HG03039 (cell line): Measurements from ENCODE around the gene GOLIM4.
"Not testable (repeated sequence)": the region's sequence is repeated elsewhere in the genome, so short reads cannot be mapped to it uniquely, and the experiment has no call there.

Source experiments
- ATAC-seq: cut with Tn5 transposase; IDR thresholded peaks from one replicate; pipeline ENCODE4 v1.9.1; 2021; ENCODE audit warnings: mild to moderate bottlenecking, moderate library complexity; ENCODE audit not compliant: unreplicated experiment

Gene GOLIM4

DNA sequence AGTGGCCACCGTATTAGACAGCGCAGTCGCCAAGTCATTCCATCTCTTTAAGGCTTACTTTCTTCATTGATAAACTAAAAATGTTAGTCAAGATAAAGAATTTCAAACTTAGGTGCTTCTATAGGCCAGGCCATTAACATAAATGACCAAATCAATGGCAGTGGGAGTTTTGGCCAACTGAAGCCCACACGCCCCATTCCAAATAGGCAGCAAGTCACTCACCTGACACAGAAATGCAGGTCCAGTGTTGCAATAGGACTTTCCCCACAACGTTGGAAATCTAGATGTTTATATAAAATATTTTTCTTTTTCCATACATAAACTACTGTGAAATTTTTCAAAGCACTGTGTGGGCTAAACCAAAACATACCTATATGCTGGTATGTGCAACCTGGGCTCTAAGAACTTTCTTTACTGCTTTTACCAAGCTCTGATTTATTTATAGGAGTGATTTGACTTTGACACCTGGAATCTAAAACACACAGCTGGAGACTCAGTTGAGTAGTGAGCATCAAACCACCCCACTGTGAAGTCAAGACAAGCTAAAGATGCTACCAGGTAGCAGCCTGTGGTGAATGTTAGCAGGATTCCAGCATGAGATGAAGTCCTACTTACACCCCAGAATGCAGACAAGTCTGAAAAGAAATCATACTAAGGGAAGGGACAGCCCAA lies 15.1 kb downstream of the GOLIM4 start:
- no peak for ATAC-seq

DNA sequence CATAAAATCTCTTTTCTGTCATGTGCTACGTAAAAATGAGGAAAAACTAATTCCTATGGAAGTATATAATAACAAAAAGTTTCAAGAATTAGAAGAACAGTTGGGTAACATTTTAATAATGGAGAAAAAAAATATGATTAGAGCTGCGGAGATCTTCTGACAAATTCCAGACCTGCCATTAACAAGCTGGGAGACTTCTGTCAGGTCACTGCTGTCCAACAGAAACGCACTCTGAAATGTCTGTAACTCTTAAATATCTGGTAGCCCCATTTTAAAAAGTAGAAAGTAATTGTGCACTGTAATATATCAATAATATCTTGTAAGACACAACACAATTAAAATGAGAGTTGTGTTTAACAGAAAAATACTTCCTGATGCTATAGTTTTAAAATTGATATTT lies 15.7 kb downstream of the GOLIM4 start:
- no peak for ATAC-seq

DNA sequence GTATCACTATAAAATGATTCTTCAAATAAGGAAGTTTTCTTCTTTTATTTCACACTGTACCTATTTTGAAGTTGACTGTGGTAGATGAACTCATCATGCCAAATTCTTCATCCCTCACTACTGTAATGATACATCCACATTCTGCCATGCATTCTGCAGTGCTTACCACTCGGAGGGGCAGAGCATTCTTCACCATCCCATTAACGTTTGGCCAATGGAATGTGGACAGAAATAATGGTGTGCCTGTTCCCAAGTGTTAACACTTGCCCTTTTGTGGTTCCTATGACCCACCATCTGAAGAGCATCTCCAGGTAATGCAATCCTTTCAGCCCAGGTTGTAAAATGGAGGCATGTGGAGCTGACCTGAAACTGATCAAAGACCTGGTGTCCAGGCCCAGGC lies 18.6 kb downstream of the GOLIM4 start:
- ATAC-seq: no peak

DNA sequence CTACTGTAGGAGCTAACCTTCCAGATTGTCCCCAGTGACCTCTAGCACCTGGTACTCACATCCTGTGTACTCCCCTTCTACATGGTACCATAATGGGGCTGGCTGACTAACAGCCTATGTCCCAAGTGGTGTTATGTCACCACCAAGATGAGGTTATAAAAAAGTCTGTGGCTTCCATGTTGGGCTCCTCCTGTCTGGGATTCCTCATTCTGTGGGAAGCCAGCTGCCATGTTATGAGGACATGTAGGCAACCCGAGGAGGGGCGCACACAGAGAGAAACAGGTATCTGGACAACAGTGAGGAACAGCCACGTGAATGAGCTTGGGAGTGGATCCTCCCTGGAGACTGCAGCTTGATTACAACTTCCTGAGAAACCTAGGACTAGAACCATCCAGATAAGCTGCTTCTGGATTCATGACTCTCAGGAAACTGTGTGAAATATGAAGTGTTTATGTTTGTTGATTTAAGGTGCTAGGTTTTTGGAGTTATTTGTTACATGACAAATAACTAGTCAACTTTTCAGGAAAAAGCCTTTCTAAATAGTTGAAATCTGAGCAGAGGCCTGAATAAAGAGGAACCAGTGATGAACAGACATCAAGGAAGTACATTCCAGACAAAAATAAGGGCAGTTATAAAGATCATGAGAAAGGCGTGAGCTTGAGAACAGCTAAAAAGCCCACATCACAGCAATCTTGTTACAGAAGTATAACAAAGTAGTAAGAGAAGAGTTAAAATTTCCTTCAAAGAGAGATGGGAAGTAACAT lies 21.7 kb downstream of the GOLIM4 start:
- ATAC-seq: no peak

DNA sequence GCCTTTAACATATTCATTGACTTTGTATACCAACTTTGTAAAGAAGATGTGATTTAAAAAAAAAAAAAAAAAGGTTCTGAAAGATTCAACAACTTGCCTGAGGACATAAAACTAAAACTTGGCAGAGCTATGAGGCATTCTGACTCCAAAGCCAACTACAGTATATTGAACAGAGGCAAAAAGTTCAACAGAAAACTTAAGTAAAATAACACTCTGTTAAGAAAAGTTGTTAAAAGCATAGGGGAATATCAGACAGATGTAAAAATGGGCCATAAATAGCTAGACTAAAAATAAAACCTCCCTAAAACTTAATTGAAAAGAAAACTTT lies 23.4 kb downstream of the GOLIM4 start:
- ATAC-seq: no peak

DNA sequence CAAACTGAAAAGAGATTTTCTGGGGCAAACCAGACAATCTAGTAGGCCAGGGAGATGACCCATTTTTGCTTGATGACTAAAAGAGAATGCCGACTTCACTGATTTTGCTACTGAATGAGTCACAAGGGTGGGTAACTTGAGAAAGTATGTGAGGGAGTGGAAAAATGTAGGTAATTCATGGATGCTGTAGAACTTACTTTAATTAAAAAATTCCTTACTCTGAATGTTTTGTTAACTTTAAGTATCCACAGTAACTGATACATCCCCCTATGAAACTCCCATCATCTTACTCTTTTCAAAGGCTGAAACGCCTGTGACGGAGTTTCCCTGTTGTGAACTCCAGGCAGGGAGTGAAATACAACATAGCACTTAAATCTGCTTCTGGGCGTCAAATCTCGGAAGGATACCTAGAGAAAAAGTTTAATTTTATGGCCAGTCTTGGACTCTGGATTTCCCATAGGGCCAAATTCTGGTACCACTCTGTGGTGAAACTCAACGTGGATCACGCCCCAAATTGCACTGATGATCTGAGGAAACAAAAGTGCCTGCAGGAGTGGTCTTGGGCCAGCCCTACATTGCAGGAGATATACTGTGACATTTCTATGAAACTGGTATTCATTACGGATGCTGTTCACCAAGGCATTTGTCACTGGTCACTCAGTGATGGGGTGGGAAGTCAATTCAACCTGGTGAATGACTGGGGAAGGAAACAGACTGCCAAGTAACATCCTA lies 24.0 kb downstream of the GOLIM4 start:
- ATAC-seq: no peak

DNA sequence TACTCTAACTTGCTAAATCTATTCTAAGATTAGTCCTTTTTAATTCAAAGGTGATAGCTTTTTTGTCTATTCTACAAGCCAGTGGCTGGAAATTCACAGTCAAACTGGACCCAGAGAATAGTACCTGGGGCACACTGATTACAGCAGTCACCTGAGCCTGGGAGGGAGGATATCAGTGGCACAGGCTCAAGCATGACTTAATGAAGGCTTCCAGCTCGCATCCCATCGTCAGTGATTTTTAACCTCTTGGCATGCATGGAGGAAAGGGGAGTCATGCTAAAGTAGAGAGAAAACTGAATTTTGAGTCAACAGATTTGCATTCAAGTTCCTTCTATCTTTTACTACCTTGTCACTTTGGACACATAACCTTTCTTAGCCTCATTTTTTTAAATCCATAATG lies 24.8 kb downstream of the GOLIM4 start:
- ATAC-seq: no peak

DNA sequence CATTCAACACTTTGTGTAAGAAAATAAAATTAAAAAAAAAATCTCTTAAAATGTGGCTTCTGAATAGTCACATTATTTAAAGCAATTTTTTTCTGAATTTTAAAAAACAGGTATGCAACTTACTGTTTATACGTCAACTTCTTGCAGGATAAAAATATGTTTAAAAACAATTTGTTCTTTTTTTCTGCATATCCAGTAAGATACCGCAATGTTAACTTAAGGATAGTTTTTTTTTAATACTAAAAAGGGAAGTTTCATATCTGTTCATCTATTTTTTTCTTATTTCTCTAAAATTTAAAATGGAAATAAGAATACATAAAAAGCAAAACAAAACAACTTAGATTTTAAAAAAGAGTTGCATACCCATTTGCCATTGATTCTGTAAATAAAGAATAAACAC lies 27.4 kb downstream of the GOLIM4 start:
- ATAC-seq: no peak

DNA sequence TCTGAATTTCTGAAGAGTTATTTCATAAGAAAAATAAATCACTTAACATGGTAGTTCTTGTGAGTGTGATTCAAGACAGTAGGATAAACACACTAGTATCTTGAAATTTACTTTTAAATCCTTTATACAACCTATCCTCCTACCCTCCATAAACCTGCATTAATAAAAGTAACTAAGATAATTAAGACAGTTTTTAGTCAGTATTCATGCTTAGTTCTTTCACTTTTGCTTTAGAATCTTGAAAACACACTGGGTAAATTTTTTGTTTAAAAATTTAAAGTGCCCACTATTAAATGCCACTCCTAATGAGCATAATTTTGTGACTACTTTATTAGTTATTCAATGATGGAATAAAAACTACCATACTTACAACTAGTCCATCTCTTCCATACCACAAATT lies 28.8 kb downstream of the GOLIM4 start:
- no peak for ATAC-seq

DNA sequence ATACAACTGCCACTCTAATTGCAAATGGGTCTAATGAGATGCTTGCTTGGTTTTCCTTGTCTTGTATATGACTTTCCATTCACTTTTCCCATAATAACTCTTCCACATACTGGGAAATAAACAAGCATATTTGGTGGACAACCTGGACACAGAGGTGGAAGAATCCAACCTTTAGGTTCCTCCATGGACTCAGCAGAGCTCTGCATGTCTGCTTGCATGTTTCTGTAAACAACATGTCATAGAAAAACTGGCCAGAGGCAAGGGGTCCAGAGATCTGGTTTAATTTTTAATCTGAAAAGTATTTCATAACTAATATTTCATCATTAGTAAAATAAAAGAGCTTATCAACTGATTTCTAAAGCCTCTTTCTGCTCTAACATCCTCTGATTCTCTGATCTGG lies 30.2 kb downstream of the GOLIM4 start:
- ATAC-seq: no peak

DNA sequence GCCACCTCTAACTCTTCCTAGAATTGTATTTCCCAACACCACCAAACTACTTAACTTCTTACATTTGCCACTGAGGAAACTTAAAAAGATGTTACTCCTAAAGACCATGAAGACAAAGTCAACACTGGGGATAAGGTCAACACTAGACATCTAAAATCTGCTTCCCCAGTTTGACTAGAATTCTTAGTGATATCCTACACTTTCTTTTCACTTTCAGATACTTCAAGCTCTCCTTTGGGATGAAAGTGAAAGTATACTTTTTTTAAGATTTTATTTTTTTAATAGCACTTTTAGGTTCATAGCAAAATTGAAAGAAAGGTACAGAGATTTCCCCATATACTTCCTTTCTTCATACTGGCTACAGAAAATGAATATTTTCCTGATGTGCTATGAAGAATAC lies 32.6 kb downstream of the GOLIM4 start:
- no peak for ATAC-seq

DNA sequence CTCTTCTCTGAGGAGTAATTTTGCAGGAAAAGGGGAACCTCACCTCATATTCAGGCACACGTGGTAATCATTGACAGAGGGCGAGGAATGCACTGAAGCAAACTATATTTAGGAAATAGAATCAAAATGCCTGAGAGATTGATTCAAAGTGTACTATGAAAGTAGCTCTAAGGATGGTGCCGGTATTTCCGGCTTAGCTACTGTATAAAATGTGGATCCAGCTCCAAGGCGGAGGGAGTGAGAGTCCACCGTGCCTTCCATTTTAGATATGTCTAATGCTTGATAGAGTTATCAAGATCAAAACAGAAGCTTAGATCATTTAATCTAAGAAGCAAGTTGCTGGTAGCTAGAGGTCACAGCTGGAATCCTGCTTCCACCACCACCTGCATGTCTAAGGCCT lies 33.0 kb downstream of the GOLIM4 start:
- no peak for ATAC-seq

DNA sequence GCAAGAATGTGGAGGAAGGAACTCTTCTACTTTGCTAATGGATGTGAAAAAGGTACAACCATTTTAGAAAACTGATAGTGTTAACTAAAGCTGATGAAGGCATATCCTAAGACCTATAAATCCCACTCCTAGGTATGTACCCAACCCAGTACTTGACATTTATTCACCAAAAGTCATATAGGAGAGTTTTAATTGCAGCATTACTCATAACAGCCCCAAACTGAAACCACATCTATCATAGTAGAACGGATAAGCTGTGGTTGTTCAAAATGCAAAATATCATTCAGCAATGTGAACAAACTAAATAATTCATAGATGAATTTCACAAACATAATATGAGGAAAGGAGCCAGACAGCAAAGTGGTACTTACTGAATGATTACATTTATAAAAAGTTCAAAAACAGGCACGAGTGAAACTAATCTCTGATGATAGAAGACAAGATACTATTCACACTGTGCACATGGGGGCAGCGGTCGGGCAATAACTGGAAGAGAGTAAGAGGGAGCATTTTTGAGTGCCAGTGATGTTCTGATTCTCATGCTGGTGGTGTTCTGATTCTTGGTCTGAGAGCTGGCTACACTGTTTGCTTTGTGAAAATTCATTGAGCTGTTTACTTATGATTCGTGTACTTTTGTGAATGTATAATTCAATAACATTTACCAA lies 34.3 kb downstream of the GOLIM4 start:
- ATAC-seq: peak; percentile 93

DNA sequence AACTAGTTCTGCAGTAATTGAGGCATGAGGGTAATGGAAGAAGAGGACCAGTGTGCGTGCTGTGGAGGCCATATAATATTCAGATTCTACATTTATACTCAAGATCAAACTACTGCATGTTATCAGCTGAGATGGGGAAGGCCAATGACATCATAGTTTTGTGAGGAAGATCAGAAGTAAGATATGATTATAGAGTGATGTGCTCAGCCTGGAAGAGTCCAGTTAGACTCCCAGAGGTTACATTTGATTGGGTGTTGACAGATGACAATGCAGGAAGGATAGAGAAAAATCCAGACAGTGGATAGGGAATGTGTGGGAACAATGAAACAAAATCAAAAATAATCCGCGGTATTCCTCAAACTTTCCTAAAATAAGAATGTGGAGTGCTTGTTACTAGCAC lies 35.4 kb downstream of the GOLIM4 start:
- ATAC-seq: no peak

DNA sequence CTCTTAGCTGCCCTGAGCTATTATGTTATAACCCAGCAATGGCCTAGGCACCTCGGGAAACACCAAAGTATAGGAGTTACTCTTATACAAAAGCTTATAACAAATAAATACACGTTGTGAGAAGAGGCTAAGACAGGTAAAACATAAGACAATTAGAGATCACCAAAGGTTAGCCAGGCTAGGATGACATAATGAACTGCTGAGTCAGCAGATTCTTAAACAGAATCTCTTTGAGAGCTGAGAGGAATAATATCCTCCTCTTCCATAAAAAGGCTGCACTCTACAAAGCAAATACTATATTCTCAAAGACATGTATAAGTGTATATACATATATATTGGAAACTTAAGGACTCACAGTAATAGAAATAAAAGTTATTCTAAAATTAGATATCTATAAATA lies 37.2 kb downstream of the GOLIM4 start:
- no peak for ATAC-seq

DNA sequence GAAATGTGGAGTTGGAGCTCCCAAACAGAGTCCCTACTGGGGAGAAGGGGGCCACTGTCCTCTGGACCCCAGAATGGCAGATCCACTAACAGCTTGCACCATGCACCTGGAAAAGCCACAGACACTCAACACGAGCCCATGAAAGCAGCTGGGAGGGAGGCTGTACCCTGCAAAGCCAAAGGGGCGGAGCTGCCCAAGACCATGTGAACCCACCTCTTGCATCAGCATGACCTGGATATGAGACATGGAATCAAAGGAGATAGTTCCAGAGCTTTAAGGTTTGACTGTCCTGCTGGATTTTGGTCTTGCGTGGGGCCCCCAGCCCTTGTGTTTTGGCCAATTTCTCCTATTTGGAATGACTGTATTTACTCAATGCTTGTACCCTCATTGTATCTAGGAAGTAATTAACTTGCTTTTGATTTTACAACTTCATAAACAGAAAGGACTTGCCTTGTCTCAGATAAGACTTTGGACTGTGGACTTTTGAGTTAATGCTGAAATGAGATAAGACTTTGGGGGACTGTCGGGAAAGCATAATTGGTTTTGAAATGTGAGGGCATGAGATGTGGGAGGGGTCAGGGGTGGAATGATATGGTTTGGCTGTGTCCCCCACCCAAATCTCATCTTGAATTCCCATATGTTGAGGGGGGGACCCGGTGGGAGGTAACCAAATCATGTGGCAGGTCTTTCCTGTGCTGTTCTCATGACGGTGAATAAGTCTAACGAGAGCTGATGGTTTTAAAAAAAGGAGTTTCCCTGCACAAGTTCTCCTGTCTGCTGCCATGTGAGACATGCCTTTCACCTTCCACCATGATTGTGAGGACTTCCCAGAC lies 39.1 kb downstream of the GOLIM4 start:
- not testable (repeated sequence) for ATAC-seq

DNA sequence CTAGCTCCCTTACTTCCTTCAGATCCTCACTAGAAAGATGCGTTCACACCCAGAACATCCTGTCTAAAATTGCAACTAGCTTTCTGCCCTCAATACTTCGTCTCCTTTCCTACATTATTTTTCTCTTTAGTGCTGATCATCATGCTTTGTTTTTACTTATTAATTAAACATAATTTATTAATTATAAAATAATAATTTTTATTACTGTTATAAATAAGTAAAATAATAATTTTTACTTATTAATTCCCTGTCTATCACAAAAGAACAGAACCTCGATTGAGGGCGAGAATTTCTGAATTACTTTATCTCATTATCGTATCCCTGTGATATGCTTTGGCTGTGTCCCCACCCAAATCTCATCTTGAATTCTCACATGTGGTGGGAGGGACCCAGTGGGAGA lies 41.3 kb downstream of the GOLIM4 start:
- ATAC-seq: no peak

DNA sequence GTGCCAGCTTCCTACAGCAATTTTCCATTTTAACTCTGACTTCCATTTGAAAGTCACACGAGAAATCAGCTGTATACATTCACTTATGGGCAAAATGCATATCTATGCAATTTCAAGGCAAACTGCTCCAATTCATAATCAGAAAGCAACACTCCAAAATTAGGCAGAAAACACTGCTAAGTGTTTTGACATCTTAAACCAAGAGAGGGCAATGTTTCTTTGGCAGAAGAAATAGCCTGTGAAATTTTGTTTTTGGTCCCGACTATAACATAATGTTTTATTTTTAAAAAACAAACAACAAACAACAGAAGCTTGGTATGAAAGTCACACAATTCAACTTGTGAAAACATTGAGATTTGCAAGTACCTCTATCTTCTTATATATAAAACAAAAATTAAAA lies 42.6 kb downstream of the GOLIM4 start:
- ATAC-seq: no peak

DNA sequence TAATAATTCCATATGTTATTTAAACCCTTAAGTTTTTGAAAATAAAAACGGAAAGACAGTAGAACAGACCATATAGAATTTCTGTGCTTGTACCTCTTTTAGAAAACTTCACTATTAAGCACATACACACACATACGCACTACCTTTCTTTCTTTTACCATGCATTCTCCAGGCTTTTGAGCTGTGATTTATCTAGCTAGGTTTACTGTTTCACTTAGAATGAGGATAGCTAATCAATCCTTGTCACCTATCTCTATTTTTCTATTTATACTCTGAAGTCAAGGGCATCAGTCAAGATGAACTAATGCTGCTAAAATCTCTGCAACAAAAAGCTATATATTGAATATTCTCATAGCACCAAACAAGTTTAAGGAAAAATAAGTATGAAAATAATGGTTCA lies 43.2 kb downstream of the GOLIM4 start:
- ATAC-seq: no peak

DNA sequence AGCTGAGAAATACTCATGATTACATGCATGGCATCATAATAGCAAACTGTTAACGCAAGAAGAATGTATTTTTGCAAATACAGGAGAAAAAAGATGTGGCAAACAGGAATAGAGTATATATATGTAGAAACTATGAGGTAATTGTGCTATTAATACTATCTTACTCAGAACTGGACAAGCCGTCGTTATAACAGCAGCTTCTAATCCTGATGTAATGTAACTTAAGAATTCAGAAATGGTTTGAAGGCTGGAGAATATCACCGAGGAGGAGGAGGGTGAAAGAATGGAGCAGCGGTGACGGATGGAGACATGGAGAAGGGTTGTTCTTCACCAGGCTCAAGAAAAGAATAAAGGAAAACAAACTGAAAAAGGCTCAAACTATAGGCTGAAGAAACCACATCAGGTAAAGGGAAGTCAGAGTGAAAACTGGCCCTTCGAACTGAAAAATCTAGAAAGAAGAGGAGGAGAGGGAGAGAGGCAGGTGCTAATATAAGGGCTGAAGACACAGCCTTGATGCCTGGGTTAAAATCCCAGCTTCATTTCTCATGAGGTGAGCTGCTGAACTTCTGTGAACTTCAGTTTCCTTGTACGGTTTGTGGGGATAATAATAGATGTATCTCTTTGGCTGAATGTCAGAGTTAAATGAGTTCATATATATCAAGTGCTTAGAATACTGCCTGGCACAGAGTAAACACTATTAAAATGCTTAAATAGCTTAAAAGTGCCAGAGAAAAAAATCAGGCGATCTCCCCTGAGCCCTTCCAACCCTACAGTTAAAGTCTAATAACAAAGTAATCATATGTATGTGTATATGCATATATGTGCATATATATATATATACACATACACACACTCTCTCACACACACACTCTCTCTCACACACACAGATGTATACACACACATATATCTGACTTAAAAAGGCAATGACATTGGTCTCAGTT lies 43.9 kb downstream of the GOLIM4 start:
- ATAC-seq: peak; percentile 70
